Renal cortex interstitium (tissue), 11 donors: ENCODE data around the gene ADGRB3. TPM values are rescaled to one million over a fixed set of nuclear protein-coding genes. Genes with fewer than 3 reads are reported as not detected.
"Not testable (repeated sequence)": the region's sequence is repeated elsewhere in the genome, so short reads cannot be mapped to it uniquely, and the experiment has no call there.

Experiments
- DNase-seq, 11 donors: peaks; one replicate each; pipeline ENCODE4 v3.0.0-alpha.2; 2013; ENCODE audit warnings: low read depth in 9 of 11, low spot score in 4 of 11; ENCODE audit errors: extremely low read depth in 1 of 11
- polyA plus RNA-seq, 3 donors: library from polyadenylated mRNA; unstranded; fragments of 120-200 nt; gene quantifications; one replicate each; pipeline ENCODE4 v1.2.1, GENCODE V29; 2013; ENCODE audit not compliant: insufficient read length in 3 of 3

ADGRB3 gene
- polyA plus RNA-seq, 3 donors = 3.3 to 3.6 (median 3.6) TPM

- no peak for DNase-seq
Observed at GRCh38 chr6:68641172-68641571, 6.1 kb downstream of the ADGRB3 start.

GRCh38 chr6:68642081-68642480, 7.0 kb downstream of the ADGRB3 start:
- DNase-seq = no peak

GRCh38 chr6:68642977-68643376, 7.9 kb downstream of the ADGRB3 start:
- DNase-seq = no peak

GRCh38 chr6:68649669-68650068, 14.6 kb downstream of the ADGRB3 start:
- DNase-seq = no peak

- DNase-seq = no peak
Observed at GRCh38 chr6:68650142-68650541, 15.1 kb downstream of the ADGRB3 start.

- DNase-seq = peak in 3 of 11 donors; percentile 38 to 55 (median 52)
Observed at GRCh38 chr6:68651011-68651985, 16.2 kb downstream of the ADGRB3 start.

GRCh38 chr6:68652117-68652536, 17.0 kb downstream of the ADGRB3 start:
- no peak for DNase-seq

- no peak for DNase-seq
Observed at GRCh38 chr6:68653074-68653705, 18.1 kb downstream of the ADGRB3 start.

- no peak for DNase-seq
Observed at GRCh38 chr6:68653706-68654089, 18.6 kb downstream of the ADGRB3 start.

- DNase-seq = no peak
Observed at GRCh38 chr6:68654134-68654533, 19.1 kb downstream of the ADGRB3 start.

GRCh38 chr6:68655028-68655427, 19.9 kb downstream of the ADGRB3 start:
- DNase-seq = no peak

GRCh38 chr6:68657374-68658139, 22.5 kb downstream of the ADGRB3 start:
- no peak for DNase-seq

GRCh38 chr6:68658338-68658737, 23.3 kb downstream of the ADGRB3 start:
- DNase-seq = no peak

GRCh38 chr6:68673255-68673654, 38.2 kb downstream of the ADGRB3 start:
- no peak for DNase-seq

GRCh38 chr6:68675548-68675947, 40.5 kb downstream of the ADGRB3 start:
- DNase-seq = no peak

- not testable (repeated sequence) for DNase-seq
Observed at GRCh38 chr6:68676094-68676493, 41.0 kb downstream of the ADGRB3 start.

GRCh38 chr6:68677058-68677457, 42.0 kb downstream of the ADGRB3 start:
- DNase-seq = peak in 6 of 11 donors; percentile 2 to 34 (median 20)

- no peak for DNase-seq
Observed at GRCh38 chr6:68679399-68679798, 44.3 kb downstream of the ADGRB3 start.

GRCh38 chr6:68680264-68680663, 45.2 kb downstream of the ADGRB3 start:
- no peak for DNase-seq

GRCh38 chr6:68689910-68690309, 54.8 kb downstream of the ADGRB3 start:
- no peak for DNase-seq
